Measurements from ENCODE around the gene CXCR5.

CXCR5 gene

GRCh38 chr11:118877487-118878162 is 6.1 kb upstream of the CXCR5 start:
- TF ChIP-seq CTCF (conservative IDR thresholded peaks at IDR 0.05), result no peak
- no peak overlapping the region for H3K27ac ChIP-seq

- H3K27ac ChIP-seq, result no peak overlapping the region
- TF ChIP-seq CTCF (conservative IDR thresholded peaks at IDR 0.05), result no peak
These were observed 5.5 kb upstream of the CXCR5 start for GRCh38 chr11:118878163-118878563.

GRCh38 chr11:118881228-118881627 is 2.5 kb upstream of the CXCR5 start:
- TF ChIP-seq CTCF (conservative IDR thresholded peaks at IDR 0.05), result no peak
- H3K27ac ChIP-seq, result no peak overlapping the region

- peak overlapping the region; percentile 31; the same call in 1 of the 2 replicates for H3K27ac ChIP-seq
- no peak for TF ChIP-seq CTCF (conservative IDR thresholded peaks at IDR 0.05)
These were observed 1.2 kb upstream of the CXCR5 start for GRCh38 chr11:118882491-118882890.

GRCh38 chr11:118883004-118883367 is 706 bp upstream of the CXCR5 start:
- TF ChIP-seq CTCF (conservative IDR thresholded peaks at IDR 0.05), result no peak
- H3K27ac ChIP-seq, result peak overlapping the region; percentile 31; the same call in 1 of the 2 replicates

GRCh38 chr11:118884875-118885274 is 1.2 kb downstream of the CXCR5 start:
- TF ChIP-seq CTCF (conservative IDR thresholded peaks at IDR 0.05), result no peak
- H3K27ac ChIP-seq, result no peak overlapping the region

- no peak for TF ChIP-seq CTCF (conservative IDR thresholded peaks at IDR 0.05)
- H3K27ac ChIP-seq, result no peak overlapping the region
These were observed 1.6 kb downstream of the CXCR5 start for GRCh38 chr11:118885319-118885718.

All from VCaP (cell line).